Vagina (tissue), 2 donors: ENCODE results near the gene NFYA.

Experiments used
- POLR2A ChIP-seq, 2 donors: fragments of 450-650 bp; IDR thresholded peaks; one replicate each; pipeline ENCODE4 v1.6.1; 2017; ENCODE audit warnings: antibody characterized with exemption in 2 of 2, mild to moderate bottlenecking in 2 of 2, moderate library complexity in 2 of 2
- POLR2AphosphoS5 ChIP-seq, 2 donors: sonication (generic); formaldehyde crosslinking; IDR thresholded peaks; one replicate each; pipeline ENCODE4 v1.9.0; 2017; ENCODE audit warnings: antibody characterized with exemption in 2 of 2, mild to moderate bottlenecking in 2 of 2, low read depth in 1 of 2; ENCODE audit not compliant: insufficient read depth in 1 of 2
- TF ChIP-seq, protein P1 (sequence below), 3 experiments: fragments of 450-650 bp in 2 of 3; fragments of 200-600 bp in 1 of 3; sonication (generic) in 1 of 3; IDR thresholded peaks; one replicate each; pipeline ENCODE4 v1.5.1; 2017 to 2019; ENCODE audit warnings: antibody characterized with exemption in 3 of 3, mild to moderate bottlenecking in 2 of 3, moderate library complexity in 2 of 3

GRCh38 chr6:41078101-41078500 lies 5.3 kb downstream of the NFYA start:
- TF ChIP-seq, protein P1, sequence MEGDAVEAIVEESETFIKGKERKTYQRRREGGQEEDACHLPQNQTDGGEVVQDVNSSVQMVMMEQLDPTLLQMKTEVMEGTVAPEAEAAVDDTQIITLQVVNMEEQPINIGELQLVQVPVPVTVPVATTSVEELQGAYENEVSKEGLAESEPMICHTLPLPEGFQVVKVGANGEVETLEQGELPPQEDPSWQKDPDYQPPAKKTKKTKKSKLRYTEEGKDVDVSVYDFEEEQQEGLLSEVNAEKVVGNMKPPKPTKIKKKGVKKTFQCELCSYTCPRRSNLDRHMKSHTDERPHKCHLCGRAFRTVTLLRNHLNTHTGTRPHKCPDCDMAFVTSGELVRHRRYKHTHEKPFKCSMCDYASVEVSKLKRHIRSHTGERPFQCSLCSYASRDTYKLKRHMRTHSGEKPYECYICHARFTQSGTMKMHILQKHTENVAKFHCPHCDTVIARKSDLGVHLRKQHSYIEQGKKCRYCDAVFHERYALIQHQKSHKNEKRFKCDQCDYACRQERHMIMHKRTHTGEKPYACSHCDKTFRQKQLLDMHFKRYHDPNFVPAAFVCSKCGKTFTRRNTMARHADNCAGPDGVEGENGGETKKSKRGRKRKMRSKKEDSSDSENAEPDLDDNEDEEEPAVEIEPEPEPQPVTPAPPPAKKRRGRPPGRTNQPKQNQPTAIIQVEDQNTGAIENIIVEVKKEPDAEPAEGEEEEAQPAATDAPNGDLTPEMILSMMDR (IDR thresholded peaks at IDR 0.05) = no peak
- TF ChIP-seq POLR2AphosphoS5 (IDR thresholded peaks at IDR 0.05; ENCODE audit: insufficient read depth in 1 of 2, low read depth in 1 of 2) (no peak), POLR2A (IDR thresholded peaks at IDR 0.05) (no peak)
